H9 (cell line): ENCODE measurements around the gene BFSP1. TPM values are rescaled to one million over a fixed set of nuclear protein-coding genes. Genes with fewer than 3 reads are reported as not detected.

Experiments
- DNase-seq: peaks from one replicate; pipeline ENCODE4 v3.0.0-alpha.2; 2017
- H2AFZ ChIP-seq: one replicate; pipeline ENCODE4 v1.6.1; 2013; ENCODE audit warnings: mild to moderate bottlenecking, low read length, control low read depth, moderate library complexity
- H2AK5ac ChIP-seq: 2 replicates; pipeline ENCODE4 v1.6.1; 2013; ENCODE audit warnings: low read length, control low read depth, mixed read lengths; ENCODE audit not compliant: insufficient read length
- H2BK120ac ChIP-seq: one replicate; pipeline ENCODE4 v1.6.1; 2013; ENCODE audit warnings: low read depth, mild to moderate bottlenecking, low read length, control low read depth, inconsistent platforms; ENCODE audit not compliant: poor library complexity, severe bottlenecking
- H2BK12ac ChIP-seq: 2 replicates; pipeline ENCODE4 v1.6.1; 2013; ENCODE audit warnings: low read length, control low read depth, mixed read lengths, low read depth; ENCODE audit not compliant: insufficient read length
- H2BK15ac ChIP-seq: 2 replicates; pipeline ENCODE4 v1.6.1; 2013; ENCODE audit warnings: low read depth, low read length, control low read depth
- H2BK20ac ChIP-seq: one replicate; pipeline ENCODE4 v1.6.1; 2013; ENCODE audit warnings: low read depth, mild to moderate bottlenecking, low read length, control low read depth, inconsistent platforms; ENCODE audit not compliant: poor library complexity, severe bottlenecking
- H2BK5ac ChIP-seq: 2 replicates; pipeline ENCODE4 v1.6.1; 2013; ENCODE audit warnings: low read length, control low read depth, mixed read lengths; ENCODE audit not compliant: insufficient read length
- H3K14ac ChIP-seq: 2 replicates; pipeline ENCODE4 v1.6.1; 2013; ENCODE audit warnings: low read length, control low read depth; ENCODE audit not compliant: insufficient read depth
- H3K18ac ChIP-seq: 2 replicates; pipeline ENCODE4 v1.6.1; 2013; ENCODE audit warnings: low read depth, mild to moderate bottlenecking, mixed read lengths, low read length, control low read depth; ENCODE audit not compliant: insufficient read length
- H3K23ac ChIP-seq: 2 replicates; pipeline ENCODE4 v1.6.1; 2013; ENCODE audit warnings: low read length, control low read depth, mixed read lengths, low read depth; ENCODE audit not compliant: insufficient read length
- H3K23me2 ChIP-seq: 2 replicates; pipeline ENCODE4 v1.6.1; 2013; ENCODE audit warnings: low read depth, mild to moderate bottlenecking, mixed read lengths, low read length, control low read depth; ENCODE audit not compliant: insufficient read length, poor library complexity, severe bottlenecking
- H3K27ac ChIP-seq: 2 replicates; pipeline ENCODE4 v1.5.1; 2013; ENCODE audit warnings: low read length, control low read depth, mixed read lengths, low read depth; ENCODE audit not compliant: insufficient read length
- H3K27me3 ChIP-seq: 2 replicates; pipeline ENCODE4 v1.6.1; 2013; ENCODE audit warnings: low read length, control low read depth, inconsistent platforms; ENCODE audit not compliant: insufficient read depth
- H3K4ac ChIP-seq: 2 replicates; pipeline ENCODE4 v1.6.1; 2013; ENCODE audit warnings: low read depth, mild to moderate bottlenecking, control low read depth, inconsistent platforms, low read length, moderate library complexity
- H3K4me1 ChIP-seq: 2 replicates; pipeline ENCODE4 v1.6.1; 2013; ENCODE audit warnings: low read length, control low read depth, inconsistent platforms; ENCODE audit not compliant: insufficient read depth
- H3K4me2 ChIP-seq: 2 replicates; pipeline ENCODE4 v1.6.1; 2013; ENCODE audit warnings: low read length, control low read depth, mixed read lengths; ENCODE audit not compliant: insufficient read length, insufficient read depth
- H3K56ac ChIP-seq: 2 replicates; pipeline ENCODE4 v1.6.1; 2013; ENCODE audit warnings: low read depth, mild to moderate bottlenecking, mixed read lengths, low read length, control low read depth; ENCODE audit not compliant: insufficient read length
- H3K79me1 ChIP-seq: 2 replicates; pipeline ENCODE4 v1.6.1; 2013; ENCODE audit warnings: low read depth, mild to moderate bottlenecking, moderate library complexity, low read length, control low read depth, inconsistent platforms; ENCODE audit not compliant: insufficient read depth, poor library complexity, severe bottlenecking
- H3K79me2 ChIP-seq: 2 replicates; pipeline ENCODE4 v1.6.1; 2013; ENCODE audit warnings: low read length, control low read depth, inconsistent platforms; ENCODE audit not compliant: insufficient read depth
- H3K9ac ChIP-seq: 2 replicates; pipeline ENCODE4 v1.6.1; 2013; ENCODE audit warnings: low read length, control low read depth, mixed read lengths; ENCODE audit not compliant: insufficient read length; ENCODE audit errors: extremely low read depth
- H3K9me3 ChIP-seq: one replicate; pipeline ENCODE4 v1.6.1; 2013; ENCODE audit warnings: low read depth, low read length, inconsistent platforms; ENCODE audit not compliant: control insufficient read depth
- H3T11ph ChIP-seq: one replicate; pipeline ENCODE4 v1.6.1; 2013; ENCODE audit warnings: mild to moderate bottlenecking, low read length, control low read depth, inconsistent platforms
- H4K20me1 ChIP-seq: one replicate; pipeline ENCODE4 v1.6.1; 2013; ENCODE audit not compliant: control insufficient read depth, insufficient read length, insufficient read depth
- H4K5ac ChIP-seq: 2 replicates; pipeline ENCODE4 v1.6.1; 2013; ENCODE audit warnings: low read depth, mild to moderate bottlenecking, mixed read lengths, low read length, control low read depth; ENCODE audit not compliant: insufficient read length
- H4K8ac ChIP-seq: replicated peaks from 2 replicates; pipeline ENCODE4 v1.6.1; 2013; ENCODE audit warnings: low read length, control low read depth, mixed read lengths, low read depth; ENCODE audit not compliant: insufficient read length
- H4K91ac ChIP-seq: 2 replicates; pipeline ENCODE4 v1.6.1; 2013; ENCODE audit warnings: low read depth, mild to moderate bottlenecking, moderate library complexity, mixed read lengths, low read length, control low read depth; ENCODE audit not compliant: insufficient read length
- H3K27ac Mint-ChIP-seq, 3 experiments: 2 replicates in 2 of 3; 3 replicates in 1 of 3; pipeline ENCODE4 v1.8.0; 2020 to 2021; ENCODE audit warnings: mixed read lengths in 3 of 3, mild to moderate bottlenecking in 1 of 3, moderate library complexity in 1 of 3
- H3K27me3 Mint-ChIP-seq: 2 replicates; pipeline ENCODE4 v1.8.0; 2021; ENCODE audit warnings: low read depth, mild to moderate bottlenecking, moderate library complexity, mixed read lengths
- H3K36me3 Mint-ChIP-seq, 3 experiments: 2 replicates in 2 of 3; 3 replicates in 1 of 3; pipeline ENCODE4 v1.8.0; 2020 to 2021; ENCODE audit warnings: low read depth in 3 of 3, mixed read lengths in 3 of 3; ENCODE audit not compliant: insufficient read depth in 1 of 3
- H3K4me1 Mint-ChIP-seq, 2 experiments: 2 replicates each; pipeline ENCODE4 v1.8.0; 2020; ENCODE audit warnings: mixed read lengths in 2 of 2
- H3K4me3 Mint-ChIP-seq, 2 experiments: 2 replicates in 1 of 2; 3 replicates in 1 of 2; pipeline ENCODE4 v1.8.0; 2020 to 2021; ENCODE audit warnings: mild to moderate bottlenecking in 2 of 2, mixed read lengths in 2 of 2, moderate library complexity in 1 of 2
- H3K9me3 Mint-ChIP-seq, 2 experiments: 2 replicates in 1 of 2; 3 replicates in 1 of 2; pipeline ENCODE4 v1.8.0; 2020; ENCODE audit warnings: mild to moderate bottlenecking in 2 of 2, mixed read lengths in 2 of 2, moderate library complexity in 1 of 2
- total RNA-seq: library from RNA; stranded (reverse); gene quantifications from 2 replicates; pipeline ENCODE4 v1.2.1, GENCODE V29; 2021
- TF ChIP-seq, protein P1 (sequence below): fragments of 200-600 bp; sonication (generic); conservative IDR thresholded peaks from 3 replicates; pipeline ENCODE4 v1.8.0; 2021; ENCODE audit warnings: antibody characterized with exemption, mild to moderate bottlenecking

The BFSP1 gene
- total RNA-seq, 1 experiment from 2014 or later = 9.4 TPM

DNA sequence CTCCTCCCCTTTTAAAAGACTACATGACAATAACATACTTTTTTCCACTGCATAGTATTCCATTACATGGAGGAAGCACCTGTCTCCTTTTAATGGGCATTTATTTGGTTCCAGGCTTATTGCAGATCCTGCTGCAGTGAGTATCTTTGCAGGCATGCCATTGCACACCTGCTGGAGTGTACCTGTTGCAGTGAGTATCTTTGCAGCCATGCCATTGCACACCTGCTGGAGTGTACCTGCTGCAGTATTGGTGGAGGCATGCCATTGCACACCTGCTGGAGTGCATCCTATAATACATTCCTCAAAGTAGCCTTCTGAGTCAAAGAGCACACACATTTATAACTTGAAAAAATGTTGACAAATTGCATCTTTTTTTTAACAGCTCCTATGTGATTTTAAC lies 1.6 kb downstream of the BFSP1 start:
- H4K91ac ChIP-seq = no peak overlapping the region
- no peaks in the 10 kb centered on the region for H3K79me1 ChIP-seq
- Mint-ChIP-seq H3K36me3 (no peaks in the 10 kb centered on the region; a peak in 2 of 7 replicates), H3K9me3 (no peaks in the 10 kb centered on the region), H3K4me3 (no peak overlapping the region), H3K27ac (no peak overlapping the region), H3K4me1 (peaks cover 27 to 30% of the 10 kb centered on the region in 2 experiments), H3K27me3 (peaks cover 16% of the 10 kb centered on the region)
- no peak overlapping the region for H2BK12ac ChIP-seq
- H4K5ac ChIP-seq = no peak overlapping the region
- peaks cover 5% of the 10 kb centered on the region; the same call in 1 of the 2 replicates for H3K4me1 ChIP-seq
- H3K27ac ChIP-seq = no peak overlapping the region
- no peak overlapping the region for H2BK5ac ChIP-seq
- no peaks in the 10 kb centered on the region for H3K27me3 ChIP-seq
- TF ChIP-seq, protein P1, sequence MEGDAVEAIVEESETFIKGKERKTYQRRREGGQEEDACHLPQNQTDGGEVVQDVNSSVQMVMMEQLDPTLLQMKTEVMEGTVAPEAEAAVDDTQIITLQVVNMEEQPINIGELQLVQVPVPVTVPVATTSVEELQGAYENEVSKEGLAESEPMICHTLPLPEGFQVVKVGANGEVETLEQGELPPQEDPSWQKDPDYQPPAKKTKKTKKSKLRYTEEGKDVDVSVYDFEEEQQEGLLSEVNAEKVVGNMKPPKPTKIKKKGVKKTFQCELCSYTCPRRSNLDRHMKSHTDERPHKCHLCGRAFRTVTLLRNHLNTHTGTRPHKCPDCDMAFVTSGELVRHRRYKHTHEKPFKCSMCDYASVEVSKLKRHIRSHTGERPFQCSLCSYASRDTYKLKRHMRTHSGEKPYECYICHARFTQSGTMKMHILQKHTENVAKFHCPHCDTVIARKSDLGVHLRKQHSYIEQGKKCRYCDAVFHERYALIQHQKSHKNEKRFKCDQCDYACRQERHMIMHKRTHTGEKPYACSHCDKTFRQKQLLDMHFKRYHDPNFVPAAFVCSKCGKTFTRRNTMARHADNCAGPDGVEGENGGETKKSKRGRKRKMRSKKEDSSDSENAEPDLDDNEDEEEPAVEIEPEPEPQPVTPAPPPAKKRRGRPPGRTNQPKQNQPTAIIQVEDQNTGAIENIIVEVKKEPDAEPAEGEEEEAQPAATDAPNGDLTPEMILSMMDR = no peak
- no peaks in the 10 kb centered on the region for H3K9me3 ChIP-seq
- H3K23me2 ChIP-seq = no peaks in the 10 kb centered on the region
- no peaks in the 10 kb centered on the region for H4K20me1 ChIP-seq
- no peak overlapping the region for H2BK20ac ChIP-seq
- no peak overlapping the region for H2AK5ac ChIP-seq
- H3K79me2 ChIP-seq = no peaks in the 10 kb centered on the region
- no peak overlapping the region for H4K8ac ChIP-seq
- H3K4me2 ChIP-seq = no peak overlapping the region
- no peak overlapping the region for H3K23ac ChIP-seq
- H3T11ph ChIP-seq = no peak overlapping the region
- DNase-seq = no peak
- H3K56ac ChIP-seq = no peak overlapping the region
- H2BK15ac ChIP-seq = no peak overlapping the region
- no peak overlapping the region for H3K9ac ChIP-seq
- no peak overlapping the region for H2BK120ac ChIP-seq
- no peak overlapping the region for H3K18ac ChIP-seq
- H2AFZ ChIP-seq = no peak overlapping the region
- no peak overlapping the region for H3K14ac ChIP-seq
- H3K4ac ChIP-seq = no peak overlapping the region
